ENCODE results near the gene SLC9A9.

SLC9A9 gene

DNA sequence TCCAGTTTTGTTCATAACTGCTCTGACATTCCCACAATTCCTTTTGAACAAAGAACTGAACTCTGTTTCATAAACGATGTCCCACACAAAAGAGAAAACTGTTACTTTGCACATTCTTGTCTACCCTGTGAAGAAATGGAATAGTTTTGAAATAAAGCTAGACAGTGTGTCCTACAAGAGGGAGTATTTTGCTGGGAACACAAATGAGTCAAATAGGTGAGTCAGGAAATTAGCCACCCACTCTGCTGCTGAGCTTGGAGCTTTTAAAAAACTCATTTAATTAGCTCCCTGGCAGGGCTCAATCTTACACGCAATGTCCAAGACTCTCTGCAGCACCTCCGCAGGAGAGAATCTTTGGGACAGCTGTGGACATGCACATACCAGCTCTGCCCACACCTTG, 193.4 kb downstream of the SLC9A9 start:
- Histone ChIP-seq H3K79me1 (ENCODE audit: low read length) (no peaks in the 10 kb centered on the region), H4K91ac (ENCODE audit: low read depth, low read length) (no peak overlapping the region), H3K18ac (ENCODE audit: low read length) (no peak overlapping the region), H3K4me1 (ENCODE audit: control insufficient read depth in 1 of 2, insufficient read depth in 2 of 2, low read length in 2 of 2) (no peaks in the 10 kb centered on the region), H4K8ac (ENCODE audit: low read depth, low read length) (no peak overlapping the region), H2BK12ac (ENCODE audit: low read length) (no peak overlapping the region), H2BK120ac (ENCODE audit: insufficient read depth, low read length, poor library complexity) (no peak overlapping the region), H3K27ac (ENCODE audit: low read depth, low read length) (no peak overlapping the region), H3K27me3 (ENCODE audit: insufficient read depth, low read length) (no peaks in the 10 kb centered on the region), H2AFZ (ENCODE audit: insufficient read depth, low read length, poor library complexity) (no peak overlapping the region), H2AK5ac (ENCODE audit: low read length) (no peak overlapping the region), H3K4me2 (ENCODE audit: low read length) (no peak overlapping the region), H3K4ac (ENCODE audit: low read depth, low read length) (no peak overlapping the region), H3K14ac (ENCODE audit: low read length) (no peak overlapping the region), H3K9ac (ENCODE audit: low read length) (no peak overlapping the region), H3K9me3 (ENCODE audit: insufficient read depth, low read depth, low read length) (no peaks in the 10 kb centered on the region), H3K36me3 (ENCODE audit: control insufficient read depth in 1 of 2, insufficient read depth in 2 of 2, low read length in 2 of 2) (no peaks in the 10 kb centered on the region), H2BK5ac (ENCODE audit: low read depth, low read length, poor library complexity) (no peak overlapping the region), H3K79me2 (ENCODE audit: control insufficient read depth, insufficient read depth, low read length, poor library complexity) (no peaks in the 10 kb centered on the region), H3K23ac (ENCODE audit: low read length) (no peak overlapping the region), H4K12ac (ENCODE audit: low read depth, low read length) (no peak overlapping the region), H3K4me3 (ENCODE audit: low read depth, low read length) (no peak overlapping the region)
- no peak for DNase-seq
- WGBS (ENCODE audit: extremely low coverage, insufficient coverage, insufficient read length): no CpG with 5 or more reads among the region's 3 CpGs

- H3K9ac ChIP-seq (ENCODE audit: low read length): no peak overlapping the region
- no peak overlapping the region for H3K4ac ChIP-seq (ENCODE audit: low read depth, low read length)
- no peak for DNase-seq
- no peaks in the 10 kb centered on the region for H3K79me2 ChIP-seq (ENCODE audit: control insufficient read depth, insufficient read depth, low read length, poor library complexity)
- no peak overlapping the region for H2BK12ac ChIP-seq (ENCODE audit: low read length)
- H3K4me1 ChIP-seq (ENCODE audit: control insufficient read depth in 1 of 2, insufficient read depth in 2 of 2, low read length in 2 of 2): no peaks in the 10 kb centered on the region
- H3K23ac ChIP-seq (ENCODE audit: low read length): no peak overlapping the region
- no CpG with 5 or more reads among the region's 2 CpGs for WGBS (ENCODE audit: extremely low coverage, insufficient coverage, insufficient read length)
- no peak overlapping the region for H4K8ac ChIP-seq (ENCODE audit: low read depth, low read length)
- H3K4me3 ChIP-seq (ENCODE audit: low read depth, low read length): no peak overlapping the region
- no peaks in the 10 kb centered on the region for H3K36me3 ChIP-seq (ENCODE audit: control insufficient read depth in 1 of 2, insufficient read depth in 2 of 2, low read length in 2 of 2)
- H3K9me3 ChIP-seq (ENCODE audit: insufficient read depth, low read depth, low read length): no peaks in the 10 kb centered on the region
- no peak overlapping the region for H2BK5ac ChIP-seq (ENCODE audit: low read depth, low read length, poor library complexity)
- no peak overlapping the region for H2AK5ac ChIP-seq (ENCODE audit: low read length)
- no peak overlapping the region for H4K12ac ChIP-seq (ENCODE audit: low read depth, low read length)
- no peak overlapping the region for H2AFZ ChIP-seq (ENCODE audit: insufficient read depth, low read length, poor library complexity)
- no peak overlapping the region for H3K18ac ChIP-seq (ENCODE audit: low read length)
- no peak overlapping the region for H3K27ac ChIP-seq (ENCODE audit: low read depth, low read length)
- no peak overlapping the region for H2BK120ac ChIP-seq (ENCODE audit: insufficient read depth, low read length, poor library complexity)
- no peak overlapping the region for H4K91ac ChIP-seq (ENCODE audit: low read depth, low read length)
- no peak overlapping the region for H3K14ac ChIP-seq (ENCODE audit: low read length)
- H3K27me3 ChIP-seq (ENCODE audit: insufficient read depth, low read length): no peaks in the 10 kb centered on the region
- no peaks in the 10 kb centered on the region for H3K79me1 ChIP-seq (ENCODE audit: low read length)
- no peak overlapping the region for H3K4me2 ChIP-seq (ENCODE audit: low read length)
Measured at GRCh38 chr3:143653935-143654334, 194.3 kb downstream of the SLC9A9 start.

GRCh38 chr3:143653493-143653892, 194.8 kb downstream of the SLC9A9 start:
- no CpG with 5 or more reads among the region's 2 CpGs for WGBS (ENCODE audit: extremely low coverage, insufficient coverage, insufficient read length)
- DNase-seq: no peak
- Histone ChIP-seq H3K27ac (ENCODE audit: low read depth, low read length) (no peak overlapping the region), H3K9me3 (ENCODE audit: insufficient read depth, low read depth, low read length) (no peaks in the 10 kb centered on the region), H2BK5ac (ENCODE audit: low read depth, low read length, poor library complexity) (no peak overlapping the region), H3K4me1 (ENCODE audit: control insufficient read depth in 1 of 2, insufficient read depth in 2 of 2, low read length in 2 of 2) (no peaks in the 10 kb centered on the region), H2AK5ac (ENCODE audit: low read length) (no peak overlapping the region), H3K9ac (ENCODE audit: low read length) (no peak overlapping the region), H3K79me2 (ENCODE audit: control insufficient read depth, insufficient read depth, low read length, poor library complexity) (no peaks in the 10 kb centered on the region), H4K12ac (ENCODE audit: low read depth, low read length) (no peak overlapping the region), H3K4ac (ENCODE audit: low read depth, low read length) (no peak overlapping the region), H3K18ac (ENCODE audit: low read length) (no peak overlapping the region), H3K14ac (ENCODE audit: low read length) (no peak overlapping the region), H3K23ac (ENCODE audit: low read length) (no peak overlapping the region), H4K91ac (ENCODE audit: low read depth, low read length) (no peak overlapping the region), H3K27me3 (ENCODE audit: insufficient read depth, low read length) (no peaks in the 10 kb centered on the region), H3K79me1 (ENCODE audit: low read length) (no peaks in the 10 kb centered on the region), H3K36me3 (ENCODE audit: control insufficient read depth in 1 of 2, insufficient read depth in 2 of 2, low read length in 2 of 2) (no peaks in the 10 kb centered on the region), H2AFZ (ENCODE audit: insufficient read depth, low read length, poor library complexity) (no peak overlapping the region), H3K4me2 (ENCODE audit: low read length) (no peak overlapping the region), H2BK120ac (ENCODE audit: insufficient read depth, low read length, poor library complexity) (no peak overlapping the region), H4K8ac (ENCODE audit: low read depth, low read length) (no peak overlapping the region), H3K4me3 (ENCODE audit: low read depth, low read length) (no peak overlapping the region), H2BK12ac (ENCODE audit: low read length) (no peak overlapping the region)

- Histone ChIP-seq H3K79me2 (ENCODE audit: control insufficient read depth, insufficient read depth, low read length, poor library complexity) (no peaks in the 10 kb centered on the region), H2BK5ac (ENCODE audit: low read depth, low read length, poor library complexity) (no peak overlapping the region), H3K14ac (ENCODE audit: low read length) (no peak overlapping the region), H3K4me2 (ENCODE audit: low read length) (no peak overlapping the region), H3K27me3 (ENCODE audit: insufficient read depth, low read length) (no peaks in the 10 kb centered on the region), H3K23ac (ENCODE audit: low read length) (peak overlapping the region; percentile 37), H3K36me3 (ENCODE audit: control insufficient read depth in 1 of 2, insufficient read depth in 2 of 2, low read length in 2 of 2) (peaks cover 0 to 2% of the 10 kb centered on the region in 2 experiments), H3K4me1 (ENCODE audit: control insufficient read depth in 1 of 2, insufficient read depth in 2 of 2, low read length in 2 of 2) (peaks cover 3% of the 10 kb centered on the region in 2 experiments), H4K91ac (ENCODE audit: low read depth, low read length) (no peak overlapping the region), H2AFZ (ENCODE audit: insufficient read depth, low read length, poor library complexity) (no peak overlapping the region), H3K4ac (ENCODE audit: low read depth, low read length) (no peak overlapping the region), H3K18ac (ENCODE audit: low read length) (no peak overlapping the region), H4K8ac (ENCODE audit: low read depth, low read length) (no peak overlapping the region), H2BK12ac (ENCODE audit: low read length) (no peak overlapping the region), H3K9ac (ENCODE audit: low read length) (no peak overlapping the region), H3K9me3 (ENCODE audit: insufficient read depth, low read depth, low read length) (no peaks in the 10 kb centered on the region), H3K4me3 (ENCODE audit: low read depth, low read length) (no peak overlapping the region), H2BK120ac (ENCODE audit: insufficient read depth, low read length, poor library complexity) (no peak overlapping the region), H3K79me1 (ENCODE audit: low read length) (no peaks in the 10 kb centered on the region), H2AK5ac (ENCODE audit: low read length) (no peak overlapping the region), H4K12ac (ENCODE audit: low read depth, low read length) (no peak overlapping the region), H3K27ac (ENCODE audit: low read depth, low read length) (no peak overlapping the region)
- no peak for DNase-seq
- WGBS (ENCODE audit: extremely low coverage, insufficient coverage, insufficient read length): no CpG with 5 or more reads among the region's 3 CpGs
Measured at GRCh38 chr3:143652118-143652517, 196.2 kb downstream of the SLC9A9 start.
